Measurements from ENCODE around the gene RPIA. TPM values are rescaled to one million over a fixed set of nuclear protein-coding genes. Genes with fewer than 3 reads are reported as not detected.
"Not testable (repeated sequence)": the region's sequence is repeated elsewhere in the genome, so short reads cannot be mapped to it uniquely, and the experiment has no call there.

Gene RPIA
- total RNA-seq, 1 experiment from 2014 or later: 8.8 TPM

- DNase-seq (ENCODE audit: low spot score): not testable (repeated sequence)
Observed at GRCh38 chr2:88773233-88774028, 82.0 kb downstream of the RPIA start.

DNA sequence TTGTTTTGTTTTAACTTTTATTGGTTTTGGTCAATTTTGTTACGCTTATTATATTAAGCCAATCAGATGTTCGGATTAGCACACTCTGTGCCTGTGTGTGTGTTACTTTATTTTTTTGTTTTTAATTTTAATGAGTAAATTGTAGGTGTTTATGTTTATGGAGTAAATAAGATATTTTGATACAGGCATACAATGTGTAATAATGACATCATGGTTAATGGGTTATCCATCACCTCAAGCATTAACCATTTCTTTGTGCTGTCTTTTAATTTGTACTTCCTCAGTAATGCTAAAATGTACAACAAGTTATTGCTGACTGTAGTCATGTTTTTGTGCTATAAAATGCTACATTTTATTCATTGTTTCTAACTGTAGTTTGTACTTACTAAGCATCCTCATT is 97.7 kb downstream of the RPIA start:
- not testable (repeated sequence) for DNase-seq (ENCODE audit: low spot score)

DNA sequence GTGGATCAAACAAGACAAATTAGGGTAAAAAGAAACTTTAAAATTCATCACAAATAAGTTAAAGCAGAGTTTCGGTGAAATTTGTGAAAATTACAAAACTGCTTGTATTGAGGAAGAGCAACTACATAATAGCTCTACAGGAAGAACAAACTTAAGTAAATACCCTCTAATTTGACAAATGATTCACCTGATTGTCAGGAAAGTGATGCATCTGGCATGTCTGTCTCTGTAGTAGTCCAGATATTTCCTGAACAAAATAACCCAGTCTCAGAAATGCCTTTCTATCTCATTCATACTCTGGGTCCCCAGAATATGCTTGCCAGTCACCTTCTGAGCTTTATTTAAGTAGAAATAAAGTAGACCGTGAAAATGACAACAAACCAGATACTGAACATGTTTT is 104.5 kb downstream of the RPIA start:
- DNase-seq (ENCODE audit: low spot score): not testable (repeated sequence)

DNA sequence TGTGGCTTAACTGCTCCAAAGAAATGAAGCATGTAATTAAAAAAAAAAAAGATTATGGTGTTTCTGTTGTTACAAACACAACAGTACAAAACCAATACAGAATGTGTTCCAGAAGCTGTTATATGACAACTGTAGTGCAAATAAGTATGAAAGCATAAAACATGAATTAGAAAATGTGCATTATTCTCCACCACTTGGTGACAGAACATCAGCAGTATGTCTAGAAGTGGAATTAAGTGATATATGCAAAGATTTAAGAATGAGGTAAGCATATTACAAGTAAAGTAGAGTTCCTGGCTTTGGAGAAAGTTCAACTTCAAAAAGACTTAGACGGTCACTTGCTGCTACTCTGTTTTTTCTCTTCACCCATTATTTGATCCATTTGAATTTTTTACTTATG is 105.0 kb downstream of the RPIA start:
- not testable (repeated sequence) for DNase-seq (ENCODE audit: low spot score)

GRCh38 chr2:88797164-88797563 is 105.7 kb downstream of the RPIA start:
- not testable (repeated sequence) for DNase-seq (ENCODE audit: low spot score)

Other genes starting within 250 kb of the RPIA start
- gene FOXI3, start 239.0 kb upstream of the RPIA start, total RNA-seq (2014; rRNA removed; shearing (Covaris generic)): not detected in 2 replicates
- 17.6 and 23.2 TPM in 2 replicates for gene EIF2AK3, start 64.2 kb upstream of the RPIA start, total RNA-seq (2014; rRNA removed; shearing (Covaris generic))